HepG2 (cell line): ENCODE results near the gene TNNT3. TPM values are rescaled to one million over a fixed set of nuclear protein-coding genes. Genes with fewer than 3 reads are reported as not detected.

Experiments
- ATAC-seq: fragments of 200-7000 bp; cut with Tn5 transposase; 3 replicates; pipeline ENCODE4 v1.9.1; 2020; ENCODE audit warnings: mild to moderate bottlenecking, moderate library complexity
- BruUV-seq: library from RNA; stranded (reverse); fragments of 400-500 nt; replicated peaks from 2 replicates; lab custom pipeline; 2021; lab: Mats Ljungman, UMichigan
- CTCF ChIA-PET: fragments of 300-600 bp; formaldehyde crosslinking; extraction: SDS; loops from one replicate; lab custom pipeline; 2021; ENCODE audit warnings: low total read pairs, inconsistent platforms, low intra/inter-chr PET ratio; lab: Yijun Ruan, JAX
- POLR2A ChIA-PET: fragments of 350-600 bp; sonication (Branson Sonifier 250); formaldehyde crosslinking; loops from one replicate; lab custom pipeline; 2020; ENCODE audit warnings: antibody characterized with exemption, inconsistent platforms; lab: Yijun Ruan, JAX
- DNase-seq: peaks from one replicate; pipeline ENCODE4 v3.0.0-alpha.2; 2015; ENCODE audit warnings: low spot score
- FAIRE-seq: peaks from 3 replicates; lab custom pipeline; 2011; peaks lifted over from hg19 to GRCh38; lab: Jason Lieb, UNC
- H2AFZ ChIP-seq: one replicate; pipeline ENCODE4 v1.6.1; 2011; ENCODE audit warnings: low read length, inconsistent platforms
- H3K27ac ChIP-seq: fragments of 300-600 bp; 3 replicates; pipeline ENCODE4 v1.8.0; 2011; ENCODE audit warnings: mixed run types, mild to moderate bottlenecking, mixed read lengths, low read length, inconsistent platforms; ENCODE audit not compliant: insufficient read depth; ENCODE audit errors: extremely low read length
- H3K27me3 ChIP-seq, 2 experiments: fragments of 200-600 bp in 1 of 2; 2 replicates in 1 of 2; 3 replicates in 1 of 2; pipeline versions ENCODE4 v1.6.0 to v1.8.0; 2011; ENCODE audit warnings: low read length in 2 of 2, mild to moderate bottlenecking in 2 of 2, moderate library complexity in 2 of 2, inconsistent platforms in 1 of 2; ENCODE audit not compliant: insufficient read depth in 2 of 2, control insufficient read depth in 1 of 2
- H3K36me3 ChIP-seq, 2 experiments: fragments of 200-600 bp in 1 of 2; replicated peaks in 1 of 2; 2 replicates in 1 of 2; 3 replicates in 1 of 2; pipeline versions ENCODE4 v1.5.1 to v1.8.0; 2011; ENCODE audit warnings: low read length in 2 of 2, inconsistent platforms in 1 of 2; ENCODE audit not compliant: insufficient read depth in 2 of 2, control insufficient read depth in 1 of 2
- H3K4me1 ChIP-seq: 2 replicates; pipeline ENCODE4 v1.5.1; 2012; ENCODE audit warnings: low read length, inconsistent platforms; ENCODE audit not compliant: insufficient read depth
- H3K4me2 ChIP-seq: 2 replicates; pipeline ENCODE4 v1.6.0; 2011; ENCODE audit warnings: low read depth, low read length, inconsistent platforms
- H3K4me3 ChIP-seq, 3 experiments: fragments of 200-600 bp in 1 of 3; sonication (generic), shearing (Covaris generic) in 1 of 3; replicated peaks in 1 of 3; 2 replicates each; pipeline ENCODE4 v1.5.1; 2011 to 2016; ENCODE audit warnings: low read length in 3 of 3, inconsistent platforms in 2 of 3, low read depth in 2 of 3, mild to moderate bottlenecking in 2 of 3, control low read depth in 1 of 3, mixed read lengths in 1 of 3; ENCODE audit not compliant: insufficient read depth in 1 of 3
- H3K79me2 ChIP-seq: one replicate; pipeline ENCODE4 v1.6.1; 2011; ENCODE audit warnings: low read length, inconsistent platforms; ENCODE audit not compliant: insufficient read depth
- H3K9ac ChIP-seq: 2 replicates; pipeline ENCODE4 v1.6.0; 2011; ENCODE audit warnings: mild to moderate bottlenecking, low read depth, low read length, inconsistent platforms; ENCODE audit not compliant: insufficient read depth
- H3K9me3 ChIP-seq: 2 replicates; pipeline ENCODE4 v1.5.1; 2012; ENCODE audit warnings: mild to moderate bottlenecking, low read length
- H4K20me1 ChIP-seq: 2 replicates; pipeline ENCODE4 v1.6.0; 2011; ENCODE audit warnings: inconsistent platforms, mild to moderate bottlenecking, low read length, moderate library complexity; ENCODE audit not compliant: insufficient read depth
- KDM5B ChIP-seq: sonication (generic); formaldehyde crosslinking; IDR thresholded peaks from 2 replicates; pipeline ENCODE4 v1.4.0; 2020; ENCODE audit warnings: missing genetic modification reagents, mild to moderate bottlenecking, borderline replicate concordance
- NR2C2 ChIP-seq: sonication (generic); formaldehyde crosslinking; IDR thresholded peaks from 2 replicates; pipeline ENCODE4 v1.4.0; 2020; ENCODE audit warnings: missing genetic modification reagents, mild to moderate bottlenecking, moderate library complexity, borderline replicate concordance
- POGZ ChIP-seq: sonication (generic); formaldehyde crosslinking; IDR thresholded peaks from 2 replicates; pipeline ENCODE4 v1.4.0; 2020; ENCODE audit warnings: mild to moderate bottlenecking, missing genetic modification reagents
- SMAD3 ChIP-seq: sonication (generic); formaldehyde crosslinking; IDR thresholded peaks from 2 replicates; pipeline ENCODE4 v1.4.0; 2020; ENCODE audit warnings: missing genetic modification reagents
- ZBTB34 ChIP-seq: sonication (generic); formaldehyde crosslinking; IDR thresholded peaks from 2 replicates; pipeline ENCODE4 v1.8.0; 2022; ENCODE audit warnings: mild to moderate bottlenecking, missing genetic modification reagents
- ZNF260 ChIP-seq: sonication (generic); formaldehyde crosslinking; IDR thresholded peaks from 2 replicates; pipeline ENCODE4 v1.4.0; 2020; ENCODE audit warnings: missing genetic modification reagents, low read depth, mild to moderate bottlenecking, borderline replicate concordance
- ZNF263 ChIP-seq: sonication (generic); formaldehyde crosslinking; IDR thresholded peaks from 2 replicates; pipeline ENCODE4 v1.4.0; 2020; ENCODE audit warnings: missing genetic modification reagents
- ZNF549 ChIP-seq: sonication (generic); formaldehyde crosslinking; IDR thresholded peaks from 2 replicates; pipeline ENCODE4 v1.5.0; 2020; ENCODE audit warnings: missing genetic modification reagents
- ZNF552 ChIP-seq: sonication (generic); formaldehyde crosslinking; IDR thresholded peaks from 2 replicates; pipeline ENCODE4 v1.9.0; 2022; ENCODE audit warnings: missing genetic modification reagents, mild to moderate bottlenecking, borderline replicate concordance
- ZNF598 ChIP-seq: sonication (generic); formaldehyde crosslinking; IDR thresholded peaks from 2 replicates; pipeline ENCODE4 v1.5.1; 2020; ENCODE audit warnings: mild to moderate bottlenecking, missing genetic modification reagents, borderline replicate concordance
- ZNF691 ChIP-seq: sonication (generic); formaldehyde crosslinking; IDR thresholded peaks from 2 replicates; pipeline ENCODE4 v1.4.0; 2020; ENCODE audit warnings: missing genetic modification reagents, low read depth, mild to moderate bottlenecking, borderline replicate concordance
- WGBS: methylation state at CpG from one replicate; pipeline ENCODE4 v1.1.6; 2017; ENCODE audit warnings: low lambda C conversion rate; 5-methylcytosine and 5-hydroxymethylcytosine counted together
- in situ Hi-C: cut with HindIII; loops from 2 replicates; pipeline ENCODE4 v1.10.0; 2017; ENCODE audit warnings: low pct_unique_long_range_greater_than_20kb; ENCODE audit not compliant: extremely low pct_ligation_motif_present
- intact Hi-C: fragments of 100-400 bp; cut with micrococcal nuclease; formaldehyde crosslinking; loops from one replicate; pipeline ENCODE4 v1.10.0; 2022; ENCODE audit not compliant: unreplicated experiment
- polyA plus RNA-seq, 8 experiments: library from polyadenylated mRNA; depleted of rRNA in 3 of 8; stranded (reverse) in 7 of 8; unstranded in 1 of 8; fragments of >200 nt; fragmentation: Illumina TruSeq in 4 of 8; extraction: Trizol in 4 of 8; gene quantifications; 2 replicates each; pipeline versions ENCODE4 v1.2.1 to v1.2.3, GENCODE V29; 2011 to 2016; ENCODE audit warnings: low read depth in 4 of 8, missing spikeins in 1 of 8, mixed read lengths in 1 of 8; ENCODE audit not compliant: insufficient read depth in 1 of 8
- total RNA-seq, 5 experiments: library from RNA; depleted of rRNA; stranded (reverse); fragments of >200 nt; fragmentation: Illumina TruSeq; extraction: Trizol; gene quantifications; 2 replicates each; pipeline ENCODE4 v1.2.3, GENCODE V29; 2016; ENCODE audit warnings: low read depth in 1 of 5
- TF ChIP-seq, protein P1 (sequence below): sonication (generic); formaldehyde crosslinking; IDR thresholded peaks from 2 replicates; pipeline ENCODE4 v1.5.0; 2020; ENCODE audit warnings: missing genetic modification reagents, mild to moderate bottlenecking, borderline replicate concordance

Gene TNNT3
- total and polyA plus RNA-seq, 2 of the 13 experiments (the other 11 are each of a cell fraction or from before 2014, with no cell fraction given): not detected

DNA sequence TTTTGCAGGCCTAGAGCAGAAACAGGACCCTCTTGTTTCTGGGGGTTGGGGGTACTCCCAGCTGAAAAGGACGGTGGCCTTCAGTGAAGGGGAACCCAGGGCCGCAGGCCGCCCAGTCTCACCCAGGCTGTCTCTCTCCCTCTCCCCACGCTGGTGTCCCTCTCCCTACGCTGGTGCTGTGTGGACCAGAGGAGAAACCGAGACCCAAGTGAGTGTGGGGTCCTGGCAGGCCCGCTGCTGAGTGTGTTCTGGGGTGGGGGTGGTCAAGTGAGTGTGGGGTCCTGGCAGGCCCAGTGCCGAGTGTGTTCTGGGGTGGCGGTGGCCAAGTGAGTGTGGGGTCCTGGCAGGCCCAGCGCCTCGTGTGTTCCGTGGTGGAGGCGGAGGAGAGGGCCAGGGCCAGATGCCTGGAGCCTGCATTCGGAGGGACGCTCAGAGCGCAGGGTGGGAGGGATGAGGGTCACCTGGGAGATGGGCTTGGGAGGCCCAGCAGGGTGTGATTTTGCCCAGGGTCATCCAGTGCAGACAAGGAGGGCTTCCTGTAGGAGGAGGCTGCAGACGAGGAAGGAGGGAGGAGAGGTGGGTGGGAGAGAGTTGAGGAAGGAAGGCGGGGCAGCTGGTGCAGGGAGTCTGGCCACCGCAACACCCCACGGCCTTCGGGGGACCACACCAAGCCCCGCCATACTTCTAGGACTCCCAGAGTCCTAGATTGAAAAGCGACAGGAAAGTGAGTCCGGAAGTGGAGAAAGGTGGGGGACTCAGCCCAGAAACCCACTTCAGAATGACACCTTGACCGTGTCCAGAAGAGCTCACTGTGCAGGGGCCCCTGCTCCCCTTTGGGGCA lies 10.3 kb downstream of the TNNT3 start:
- intact Hi-C loops (no loop called here), in situ Hi-C loops (no loop called here)
- Histone ChIP-seq H3K9me3 (no peaks in the 10 kb centered on the region), H3K36me3 (no peaks in the 10 kb centered on the region), H2AFZ (no peak overlapping the region), H3K79me2 (no peaks in the 10 kb centered on the region), H4K20me1 (no peaks in the 10 kb centered on the region), H3K9ac (no peak overlapping the region), H3K4me1 (no peaks in the 10 kb centered on the region), H3K27ac (no peak overlapping the region), H3K27me3 (peaks cover 25 to 73% of the 10 kb centered on the region in 2 experiments), H3K4me3 (no peak overlapping the region), H3K4me2 (no peak overlapping the region)
- CTCF ChIA-PET: no interaction called here
- TF ChIP-seq POGZ (CRISPR knock-in tag) (no peak), ZNF598 (no peak), ZNF263 (CRISPR knock-in tag) (no peak), ZBTB34 (CRISPR knock-in tag) (no peak), NR2C2 (CRISPR knock-in tag) (no peak), ZNF549 (CRISPR knock-in tag) (no peak), KDM5B (no peak), ZNF691 (CRISPR knock-in tag) (no peak), SMAD3 (no peak), ZNF260 (CRISPR knock-in tag) (no peak), ZNF552 (CRISPR knock-in tag) (no peak)
- TF ChIP-seq, protein P1, sequence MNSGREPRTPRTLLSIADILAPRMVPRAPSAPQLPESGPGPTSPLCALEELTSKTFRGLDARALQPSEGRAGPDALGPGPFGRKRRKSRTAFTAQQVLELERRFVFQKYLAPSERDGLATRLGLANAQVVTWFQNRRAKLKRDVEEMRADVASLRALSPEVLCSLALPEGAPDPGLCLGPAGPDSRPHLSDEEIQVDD (CRISPR knock-in tag): no peak
- 48% methylated on average over 22 of the region's 25 CpGs for WGBS
- FAIRE-seq (no peak), DNase-seq (no peak), ATAC-seq (no peak)
- POLR2A ChIA-PET: no interaction called here
- BruUV-seq: no TSS peak
